Measurements from ENCODE around the gene SNX20.

Gene SNX20

DNA sequence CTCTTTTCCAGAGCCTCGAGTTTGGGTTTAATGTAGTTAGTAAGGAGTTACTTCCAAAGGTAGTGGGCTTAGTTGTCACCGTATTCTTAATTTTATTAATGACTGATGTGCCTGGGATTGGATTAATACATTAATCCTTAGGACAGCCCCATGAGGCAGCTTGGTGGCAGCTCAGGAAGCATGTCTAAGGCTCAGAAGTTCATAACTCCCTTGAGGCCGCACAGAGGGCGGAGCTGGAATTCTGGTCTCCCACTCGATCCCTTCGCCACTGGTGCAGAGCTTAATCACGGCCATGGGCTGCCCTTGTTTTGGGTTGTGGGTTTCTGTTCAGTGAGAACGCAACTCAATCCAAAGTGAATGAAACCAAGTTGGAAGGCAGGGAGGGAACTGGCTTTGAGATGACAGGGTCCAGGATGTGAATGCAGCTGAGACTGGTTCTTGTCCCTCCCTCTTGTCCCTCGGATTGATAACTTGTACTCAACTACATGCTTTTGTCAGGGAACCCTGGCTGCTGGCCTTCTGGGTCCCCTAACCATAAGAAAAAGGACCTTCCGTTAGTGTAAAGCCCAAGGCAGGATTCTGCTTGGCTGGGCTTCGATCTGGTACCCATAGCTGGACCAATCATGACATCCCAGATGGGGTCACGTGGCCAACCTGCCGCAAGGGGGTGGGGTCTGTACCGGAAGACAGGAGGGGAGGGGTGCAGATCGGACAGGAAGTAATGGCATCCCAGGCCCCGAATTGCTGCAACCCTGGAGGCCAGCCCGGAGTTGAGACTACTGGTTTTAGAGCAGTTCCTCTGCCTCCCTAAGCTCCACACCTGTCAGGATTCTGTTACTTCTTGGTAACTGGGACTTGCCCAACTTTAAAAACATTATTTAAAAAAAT, 45.4 kb downstream of the SNX20 start:
- DNase-seq (ENCODE audit: low read depth in 3 of 3): peak in 1 of 3 donors; percentile 23

DNA sequence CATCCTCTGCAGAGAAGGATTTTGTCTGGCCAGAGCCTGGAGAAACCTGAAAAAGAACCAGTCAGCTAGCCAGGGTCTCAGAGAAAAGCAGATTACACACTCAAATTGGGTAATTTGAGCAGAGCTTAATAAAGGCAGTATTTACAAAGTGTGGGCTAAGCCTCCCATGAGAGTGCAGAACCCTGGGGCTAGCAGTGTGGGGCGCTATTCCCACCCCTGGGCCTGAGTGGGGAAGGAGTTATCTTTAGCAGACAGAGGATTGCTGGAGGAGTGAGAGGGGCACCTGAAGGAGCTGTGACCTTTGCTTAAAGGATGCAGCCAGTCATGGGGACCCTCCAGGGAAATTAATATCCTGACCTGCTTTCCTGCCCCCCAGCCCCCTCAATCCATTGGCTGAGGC, 46.2 kb downstream of the SNX20 start:
- no peak for DNase-seq (ENCODE audit: low read depth in 3 of 3)

DNA sequence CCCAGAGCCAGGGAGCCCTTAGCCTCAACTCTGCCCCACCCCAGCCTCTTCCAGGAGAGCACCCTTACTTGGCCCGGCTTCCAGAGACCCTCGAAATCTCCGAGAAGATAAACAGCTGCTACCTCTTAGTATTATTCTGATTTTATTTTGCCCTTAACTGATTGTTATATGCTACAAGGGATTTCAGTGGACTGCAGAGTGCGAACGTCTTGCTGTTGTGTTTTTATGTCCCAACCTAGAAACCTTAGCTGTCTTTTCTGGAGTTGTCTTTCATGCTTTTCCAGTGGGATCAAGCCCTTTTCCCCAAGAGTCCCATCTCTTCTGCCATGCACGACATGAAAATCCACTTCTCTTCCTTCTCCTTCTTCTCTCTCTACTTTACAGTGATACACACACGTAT, 47.0 kb downstream of the SNX20 start:
- no peak for DNase-seq (ENCODE audit: low read depth in 3 of 3)

DNA sequence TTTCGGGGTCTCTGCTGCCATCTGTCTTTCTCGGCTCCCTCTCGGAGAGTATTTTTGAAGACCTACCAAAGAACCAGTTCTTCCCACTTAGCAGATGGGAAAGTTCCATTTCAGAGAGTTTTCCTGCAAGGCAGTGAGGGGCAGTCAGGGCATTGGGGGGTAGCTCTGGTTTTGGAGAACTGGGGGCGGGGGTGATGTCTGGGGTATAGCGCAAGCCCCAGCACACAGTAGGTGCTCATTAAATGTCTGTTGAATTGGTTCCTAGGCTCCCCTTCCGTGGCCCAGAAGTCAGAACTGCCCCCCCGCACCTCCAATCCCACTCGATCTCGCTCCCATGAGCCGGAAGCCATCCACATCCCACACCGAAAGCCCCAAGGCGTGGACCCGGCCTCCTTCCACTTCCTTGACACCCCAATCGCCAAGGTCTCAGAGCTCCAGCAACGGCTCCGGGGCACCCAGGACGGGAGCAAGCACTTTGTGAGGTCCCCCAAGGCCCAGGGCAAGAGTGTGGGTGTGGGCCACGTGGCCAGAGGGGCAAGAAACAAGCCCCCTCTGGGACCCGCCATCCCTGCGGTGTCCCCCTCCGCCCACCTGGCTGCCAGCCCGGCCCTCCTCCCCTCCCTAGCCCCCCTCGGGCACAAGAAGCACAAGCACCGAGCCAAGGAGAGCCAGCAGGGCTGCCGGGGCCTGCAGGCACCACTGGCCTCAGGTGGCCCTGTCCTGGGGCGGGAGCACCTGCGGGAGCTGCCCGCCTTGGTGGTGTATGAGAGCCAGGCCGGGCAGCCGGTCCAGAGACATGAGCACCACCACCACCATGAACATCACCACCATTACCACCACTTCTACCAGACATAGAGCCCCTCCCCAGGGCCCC, 47.9 kb downstream of the SNX20 start:
- no peak for DNase-seq (ENCODE audit: low read depth in 3 of 3)

DNA sequence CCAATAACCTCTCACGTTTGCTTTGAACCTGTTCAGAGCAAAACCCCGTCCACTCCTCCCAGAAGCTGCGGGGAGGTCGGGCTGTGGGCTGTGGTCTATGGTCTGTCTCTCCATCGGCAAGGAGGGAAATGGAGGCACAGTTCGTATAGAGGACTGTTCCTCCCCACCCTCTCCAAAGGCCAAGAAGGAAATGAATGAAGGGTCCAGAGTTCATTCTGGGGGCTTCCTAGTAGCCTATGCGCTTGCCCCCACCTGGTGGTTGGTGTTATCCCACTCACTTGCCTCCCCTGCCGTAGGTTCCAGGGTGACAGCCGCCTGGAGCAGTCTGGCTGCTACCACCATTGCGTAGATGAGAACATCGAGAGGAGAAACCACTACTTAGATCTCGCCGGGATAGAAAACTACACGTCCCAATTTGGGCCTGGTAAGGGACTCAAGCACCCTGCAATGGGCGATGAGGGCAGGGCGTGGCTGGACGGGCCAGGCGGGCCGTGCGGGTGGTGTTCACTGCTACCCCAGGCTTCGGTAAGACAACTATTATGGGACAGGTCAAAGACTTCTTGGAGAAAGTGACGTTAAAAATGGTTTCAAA, 49.0 kb downstream of the SNX20 start:
- DNase-seq (ENCODE audit: low read depth in 3 of 3): no peak

DNA sequence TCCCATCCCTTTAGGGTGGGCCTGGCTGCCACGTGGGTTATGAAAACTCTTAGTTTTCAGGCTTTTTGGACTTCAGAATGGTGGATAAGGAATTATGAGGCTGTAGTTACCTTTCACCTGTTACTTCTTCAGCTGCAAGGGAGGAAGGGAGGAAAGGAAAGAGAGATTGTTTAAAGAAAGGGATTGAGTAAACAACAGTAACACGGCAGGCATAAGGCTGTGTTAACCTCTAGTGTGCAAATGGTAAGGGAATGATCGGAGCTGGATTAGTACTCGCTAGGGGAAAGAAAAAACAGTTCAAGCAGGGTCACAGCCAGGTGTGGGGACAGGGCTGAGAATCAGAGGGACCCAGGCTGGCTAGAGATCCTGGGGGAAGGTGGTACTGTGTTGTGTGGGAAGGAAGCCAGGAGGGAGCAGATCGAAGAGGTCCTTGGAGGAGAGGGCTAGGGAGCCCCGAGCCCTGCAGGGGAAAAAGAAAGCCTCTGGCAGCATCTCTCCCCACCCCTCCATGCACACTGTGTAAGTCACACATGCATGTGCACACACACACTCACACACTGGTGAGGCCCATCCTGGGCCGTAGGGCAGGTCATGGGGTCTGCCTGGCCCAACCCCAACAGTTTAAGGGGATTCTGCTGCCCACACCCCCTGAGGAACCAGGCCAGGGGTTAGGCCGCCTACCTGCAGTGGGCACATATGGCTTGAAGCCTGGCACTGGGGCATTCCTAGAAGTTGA, 49.7 kb downstream of the SNX20 start:
- no peak for DNase-seq (ENCODE audit: low read depth in 3 of 3)

DNA sequence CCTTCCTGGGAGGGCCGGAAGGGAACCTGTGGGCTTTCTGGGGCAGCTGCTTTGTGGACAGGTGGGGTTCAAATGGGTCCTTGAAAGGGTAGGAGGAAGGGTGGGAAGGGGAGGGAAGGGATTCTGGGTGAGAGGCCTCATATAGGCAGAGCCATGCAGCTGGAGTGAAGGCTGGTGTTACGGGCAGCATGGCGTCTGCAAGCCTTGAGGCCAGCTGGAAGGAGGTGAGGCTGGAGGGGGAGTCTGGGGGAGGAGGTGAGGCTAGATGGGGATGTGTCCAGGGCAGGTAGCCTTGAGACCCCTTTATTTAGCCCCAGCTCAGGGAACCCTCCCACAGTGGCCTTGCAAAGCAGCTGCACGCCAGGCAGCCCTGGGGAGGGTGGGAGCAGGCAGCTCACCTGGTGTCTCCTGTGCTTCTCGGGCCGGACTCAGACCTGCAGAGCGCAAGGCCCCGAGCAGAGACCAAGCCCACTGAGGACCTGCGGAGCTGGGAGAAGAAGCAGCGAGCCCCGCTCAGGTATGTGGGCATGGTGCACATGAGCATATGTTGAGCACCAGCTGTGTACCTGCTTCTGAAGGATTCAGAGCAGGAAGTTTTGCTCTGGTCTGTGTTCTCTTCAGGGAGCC, 50.6 kb downstream of the SNX20 start:
- DNase-seq (ENCODE audit: low read depth in 3 of 3): no peak

DNA sequence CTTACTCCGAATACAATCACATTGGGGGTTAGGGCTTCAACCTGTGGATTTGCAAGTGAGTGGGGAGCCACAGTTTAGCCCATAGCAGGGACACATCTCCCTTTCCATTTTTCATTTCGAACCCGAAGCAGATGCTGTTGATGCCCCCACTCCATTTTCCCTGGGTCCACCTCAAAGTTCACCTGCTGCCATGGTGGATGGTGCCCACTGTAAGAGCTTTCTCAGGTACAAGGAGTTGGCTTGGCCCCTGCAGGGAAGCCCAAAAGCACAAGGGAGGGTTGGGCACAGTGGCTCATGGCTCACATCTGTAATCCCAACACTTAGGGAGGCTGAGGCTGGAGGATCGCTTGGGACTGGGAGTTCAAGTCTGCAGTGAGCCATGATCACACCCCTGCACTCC, 51.8 kb downstream of the SNX20 start:
- no peak for DNase-seq (ENCODE audit: low read depth in 3 of 3)

DNA sequence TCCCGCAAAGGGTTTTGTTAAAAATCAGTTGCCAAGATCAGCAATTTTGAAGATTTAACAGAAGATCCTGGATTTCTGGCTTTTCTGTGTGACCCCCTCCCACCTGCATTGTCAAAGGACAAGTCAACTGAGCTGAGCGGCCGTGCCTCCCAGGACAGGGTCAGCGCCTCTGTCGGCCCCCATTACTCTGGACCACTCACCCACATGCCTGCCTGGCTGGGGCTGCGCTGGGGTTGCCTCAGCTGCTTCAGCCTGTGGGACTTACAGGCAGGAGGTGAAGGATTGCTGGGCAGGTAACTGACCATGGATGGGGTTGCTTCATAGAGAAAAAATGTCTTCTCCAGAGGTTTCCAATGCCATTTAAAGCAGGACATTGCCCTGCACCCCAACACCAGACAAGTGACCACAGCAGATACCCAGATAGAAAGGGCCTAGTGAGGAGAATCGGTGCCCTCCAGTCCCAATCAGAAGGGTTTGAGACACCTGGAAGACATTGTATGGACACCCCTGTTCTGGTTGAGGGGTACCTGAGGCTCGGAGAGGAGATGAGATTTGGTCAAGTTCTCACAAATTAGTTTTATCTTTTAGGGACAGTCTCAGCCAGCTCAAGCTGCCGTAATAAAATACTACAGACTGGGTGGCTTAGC, 52.8 kb downstream of the SNX20 start:
- no peak for DNase-seq (ENCODE audit: low read depth in 3 of 3)

DNA sequence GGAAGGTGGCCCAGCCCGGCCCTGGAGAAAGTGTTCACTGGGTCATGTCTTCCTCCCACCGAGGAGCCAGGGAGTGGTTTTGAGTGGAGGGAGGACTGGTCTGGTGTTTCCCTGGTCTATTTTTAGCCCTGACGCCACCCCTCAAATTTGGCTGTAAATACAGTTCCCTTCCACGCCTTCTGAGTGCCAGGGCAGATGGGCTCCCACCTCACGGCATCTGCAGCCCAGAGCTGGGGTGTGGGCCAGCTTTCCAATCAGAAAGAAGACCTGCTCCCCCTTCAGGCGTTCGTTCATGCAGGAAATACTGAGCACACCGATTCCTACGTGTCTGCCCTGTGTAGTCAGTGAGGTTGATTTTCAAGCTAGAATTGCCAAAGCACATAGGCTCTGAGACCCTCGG, 53.7 kb downstream of the SNX20 start:
- peak in 1 of 3 donors; percentile 27 for DNase-seq (ENCODE audit: low read depth in 3 of 3)

DNA sequence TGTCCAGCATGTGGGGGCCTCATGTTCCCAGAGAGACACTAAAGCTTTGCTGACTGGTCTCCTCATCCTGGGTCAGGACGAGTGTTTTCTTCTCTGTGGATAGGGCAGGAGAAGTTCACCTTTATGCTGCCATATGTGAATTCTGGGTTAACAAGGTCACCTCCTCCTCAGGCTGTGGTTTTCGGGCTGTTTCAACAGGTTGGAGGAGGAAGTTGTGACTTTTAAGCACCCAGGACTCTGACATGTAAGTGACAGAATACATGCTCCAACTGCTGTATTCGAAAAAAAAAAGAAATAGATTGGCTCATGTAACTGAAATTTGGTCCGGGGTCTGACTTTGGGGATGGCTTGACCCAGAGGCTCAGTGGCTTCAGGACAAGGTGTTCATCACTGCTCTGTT, 54.2 kb downstream of the SNX20 start:
- DNase-seq (ENCODE audit: low read depth in 3 of 3): no peak

DNA sequence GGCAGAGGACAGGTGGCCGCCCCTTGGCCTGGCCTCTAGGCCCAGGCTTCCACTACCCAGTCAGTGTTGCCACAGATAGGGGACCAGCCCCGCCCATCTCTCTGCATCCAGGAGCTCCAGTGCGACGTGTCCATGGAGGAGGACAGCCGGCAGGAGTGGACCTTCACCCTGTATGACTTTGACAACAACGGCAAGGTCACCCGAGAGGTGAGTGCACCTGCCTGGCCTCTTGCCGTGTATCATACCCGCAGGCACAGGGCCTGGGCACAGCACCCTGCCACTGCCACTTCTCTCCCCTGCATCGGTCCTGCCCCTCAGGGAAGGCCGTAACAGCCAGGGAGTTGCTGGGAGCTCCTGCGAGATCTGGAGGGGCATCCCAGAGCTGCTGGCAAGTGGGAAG, 55.7 kb downstream of the SNX20 start:
- DNase-seq (ENCODE audit: low read depth in 3 of 3): no peak

DNA sequence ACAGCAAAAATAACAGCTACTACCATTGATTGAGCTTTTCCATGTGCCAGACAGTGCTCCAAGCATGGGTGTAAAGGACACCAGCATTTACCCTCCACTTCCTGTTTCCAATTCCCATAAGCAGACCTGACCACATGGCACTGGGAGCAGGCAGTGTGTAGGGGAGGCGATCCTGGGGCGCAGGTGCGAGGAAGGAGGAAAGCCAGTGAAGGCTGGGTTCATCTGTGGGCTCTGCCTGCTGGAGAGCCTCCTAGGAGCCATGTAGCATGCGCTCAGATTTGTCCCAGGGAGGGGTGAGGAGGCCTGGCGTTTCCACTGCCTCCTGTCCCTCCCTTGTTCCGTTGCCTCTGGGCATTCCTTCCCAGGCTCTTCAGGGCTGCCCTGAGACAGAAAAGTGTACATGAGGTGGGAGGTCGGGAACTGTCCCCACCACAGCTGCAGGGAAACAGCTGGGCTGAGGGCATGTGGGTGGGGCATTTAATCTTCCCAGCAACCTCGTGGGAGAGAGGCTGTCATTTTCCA, 56.6 kb downstream of the SNX20 start:
- no peak for DNase-seq (ENCODE audit: low read depth in 3 of 3)

DNA sequence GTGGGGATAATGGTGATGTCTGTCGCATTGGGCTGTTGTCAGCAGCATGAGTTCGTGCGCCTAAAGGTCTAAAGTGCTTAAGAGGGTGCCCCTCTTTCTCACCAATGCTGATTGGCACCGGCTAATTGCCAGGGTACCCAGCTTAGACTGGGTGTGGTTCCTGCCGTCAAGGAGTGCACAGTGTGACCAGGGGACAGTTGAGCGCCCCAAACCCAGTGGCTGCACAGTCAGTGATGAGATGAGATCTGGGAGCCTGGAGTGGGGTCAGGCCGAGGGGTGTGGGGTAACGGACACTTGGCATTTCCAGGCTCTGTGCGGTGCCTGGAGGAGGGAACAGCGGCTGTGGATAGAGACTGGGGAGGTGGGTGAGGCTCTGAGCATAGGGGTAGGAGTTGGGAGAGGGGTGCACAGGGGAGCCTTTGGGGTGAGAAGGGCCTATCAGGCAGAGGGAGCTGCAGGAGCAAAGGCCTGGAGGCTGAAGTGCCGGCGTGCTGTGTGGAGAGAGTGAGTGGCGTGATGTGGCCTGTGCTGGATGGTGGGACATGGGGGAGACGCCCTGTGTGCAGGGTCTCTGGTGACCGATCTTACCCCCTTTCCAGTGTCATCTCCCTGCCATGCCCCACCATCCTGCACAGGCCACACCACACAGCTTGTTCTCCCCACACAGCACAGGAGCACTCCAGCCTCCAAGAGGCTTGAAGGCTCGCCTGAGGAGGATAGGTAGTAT, 58.3 kb downstream of the SNX20 start:
- no peak for DNase-seq (ENCODE audit: low read depth in 3 of 3)

DNA sequence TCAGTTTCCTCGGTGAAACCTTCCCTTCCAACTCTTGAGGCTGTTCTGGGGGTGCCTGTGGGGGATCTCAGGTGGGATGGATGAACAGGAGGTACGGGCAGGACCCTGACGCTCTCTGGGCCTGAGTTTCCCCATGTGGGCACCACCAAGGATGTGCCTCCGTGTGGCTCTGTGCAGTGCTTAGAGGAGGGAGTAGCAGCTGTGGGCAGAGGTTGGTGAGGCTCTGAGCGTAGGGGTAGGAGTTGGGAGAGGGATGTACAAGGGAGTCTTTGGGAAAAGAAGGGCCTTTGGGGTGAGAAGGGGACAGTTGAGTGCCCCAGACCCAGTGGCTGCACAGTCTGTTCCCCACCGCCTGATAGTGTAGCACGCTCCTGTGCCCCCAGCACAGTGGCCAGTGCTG, 59.1 kb downstream of the SNX20 start:
- no peak for DNase-seq (ENCODE audit: low read depth in 3 of 3)

Data from stimulated activated CD4-positive, alpha-beta T cell treated with anti-CD3 and anti-CD28 coated beads, TNF-alpha, amount 100 ng/mL, for 48 hours (primary cell).